Stimulated activated CD4-positive, alpha-beta T cell treated with anti-CD3 and anti-CD28 coated beads, TNF-alpha, amount 100 ng/mL, for 24 hours (primary cell): ENCODE measurements around the gene CC2D1A.

Experiments used
- DNase-seq, 3 experiments: peaks; one replicate each; pipeline ENCODE4 v3.0.0-alpha.2; 2020; ENCODE audit warnings: low read depth in 3 of 3

CC2D1A gene

DNA sequence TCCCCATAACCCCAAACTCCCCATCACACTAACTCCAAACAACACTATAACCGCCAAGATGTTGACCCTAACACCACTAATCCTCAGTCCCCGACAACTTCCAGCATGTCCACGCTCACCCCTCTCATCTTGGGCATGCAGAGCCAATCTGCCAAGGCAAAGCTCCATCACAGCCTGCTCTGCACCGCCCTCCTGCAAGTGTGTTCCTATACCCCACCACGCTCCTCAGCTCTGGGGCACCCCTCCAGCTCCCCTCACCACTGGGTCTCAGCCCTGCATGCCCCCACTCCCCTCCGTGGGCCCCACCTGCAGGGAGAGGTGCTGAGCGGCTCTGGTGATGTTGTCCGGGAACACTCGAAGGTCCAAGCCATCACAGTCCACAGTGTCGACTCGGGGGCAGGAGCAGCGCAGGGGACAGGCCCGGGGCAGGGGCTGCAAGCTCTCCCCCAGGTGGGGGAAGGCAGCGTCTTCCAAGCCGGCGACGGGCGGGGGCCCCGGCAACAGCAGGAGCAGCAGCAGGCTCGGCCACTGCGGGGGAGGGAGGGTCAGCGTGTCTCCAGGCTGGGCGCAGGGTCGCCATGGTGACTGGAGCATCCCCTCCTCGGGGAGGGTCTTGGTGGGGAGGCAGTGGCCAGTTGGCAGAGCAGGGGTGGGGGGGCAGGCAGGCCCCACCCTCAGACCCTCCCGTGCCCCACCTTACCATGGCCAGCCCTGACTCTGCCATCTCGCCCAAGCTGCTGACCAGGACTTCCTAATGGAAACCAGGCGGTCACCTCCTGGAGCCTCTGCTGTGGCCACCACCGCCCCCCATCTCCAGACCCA, 31.7 kb downstream of the CC2D1A start:
- no peak for DNase-seq

DNA sequence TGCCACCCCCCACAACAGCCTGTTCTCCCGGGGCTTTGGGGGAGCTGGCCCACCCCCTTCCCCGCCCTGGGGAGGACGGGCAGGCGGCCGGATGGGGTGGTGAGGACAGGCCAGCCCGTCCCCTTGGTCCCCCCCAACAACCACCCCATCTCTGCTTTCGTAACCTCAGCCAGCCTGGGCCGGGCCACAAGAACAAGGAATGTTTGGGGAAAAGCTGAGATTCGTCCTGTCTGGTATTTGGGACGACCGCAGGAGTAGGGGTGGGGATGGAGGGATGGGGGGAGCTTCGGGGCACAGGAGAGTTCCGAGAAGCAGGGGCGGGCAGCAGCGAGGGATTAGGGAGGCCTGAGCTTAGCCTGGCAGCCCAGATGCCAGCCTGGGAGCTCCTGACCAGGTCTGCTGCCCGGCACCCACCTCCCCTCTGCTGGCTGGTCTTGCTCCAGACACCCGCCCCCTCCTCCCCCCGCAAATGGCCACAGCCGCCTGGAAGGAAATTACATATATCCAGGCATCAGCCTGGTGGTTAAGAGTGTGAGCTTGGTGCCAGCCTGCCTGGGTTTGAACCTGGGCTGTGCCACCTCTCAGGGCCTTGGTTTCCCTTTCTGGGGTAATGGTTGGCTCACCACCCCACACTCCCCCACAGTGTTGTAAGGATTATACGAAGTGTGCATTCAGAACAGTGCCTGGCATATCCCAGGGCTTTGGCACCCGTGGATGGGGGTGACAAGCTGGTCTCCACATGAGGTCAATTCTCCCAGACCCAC, 32.5 kb downstream of the CC2D1A start, which contains the start of gene PODNL1:
Gene PODNL1 (minus strand): TSS at position 117 of the 764 bp plus-strand sequence. CDS start 236 bp downstream, outside the sequence.
- no peak for DNase-seq

DNA sequence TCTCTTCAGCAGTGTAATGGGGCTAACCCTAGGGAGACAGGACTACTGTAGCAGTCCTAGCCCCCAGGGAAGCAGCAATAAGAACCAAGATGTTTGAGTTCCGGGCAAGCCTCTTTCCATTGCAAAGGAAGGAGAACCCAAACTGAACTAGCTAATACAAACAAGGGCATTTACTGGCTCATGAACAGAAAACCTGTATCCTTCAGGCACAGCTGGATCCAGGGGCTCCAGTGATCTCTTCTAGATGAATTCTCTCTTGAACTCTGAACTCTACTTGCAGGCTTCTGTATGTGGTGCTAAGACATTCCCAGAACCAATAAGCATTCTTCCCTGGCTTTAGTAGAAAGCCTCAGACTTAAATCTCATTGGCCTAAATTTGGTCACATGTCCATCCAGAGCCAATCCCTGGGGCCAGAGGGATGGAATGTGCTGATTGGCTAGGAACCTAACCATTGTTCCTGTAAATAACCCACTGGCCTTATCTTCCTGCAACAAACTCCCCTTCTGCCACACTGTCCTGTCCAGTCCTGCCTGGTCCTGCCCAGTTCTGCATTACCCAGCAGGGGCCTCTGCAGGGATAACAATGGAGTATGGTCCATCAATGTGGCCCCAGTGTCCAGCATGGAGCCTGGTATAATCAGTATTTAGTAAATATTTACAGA, 36.2 kb downstream of the CC2D1A start:
- DNase-seq: no peak

DNA sequence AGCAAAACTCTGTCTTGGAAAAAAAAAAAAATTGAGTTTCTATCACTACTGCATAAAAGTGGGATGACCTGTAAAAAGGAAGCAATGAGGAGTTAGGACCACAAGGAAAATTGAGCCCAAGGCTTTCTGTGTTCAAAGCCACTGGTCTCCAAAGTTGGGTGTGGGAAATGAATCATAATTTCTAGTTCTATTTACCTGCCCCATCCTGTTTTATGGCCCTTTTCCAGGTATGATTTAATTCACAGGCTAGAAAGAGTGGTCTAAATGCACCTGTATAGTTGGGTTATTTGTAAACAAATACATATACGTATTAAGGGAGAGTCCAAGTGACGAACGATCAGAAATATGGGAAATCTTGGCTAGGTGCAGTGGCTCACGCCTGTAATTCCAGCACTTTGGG, 40.4 kb downstream of the CC2D1A start:
- no peak for DNase-seq

DNA sequence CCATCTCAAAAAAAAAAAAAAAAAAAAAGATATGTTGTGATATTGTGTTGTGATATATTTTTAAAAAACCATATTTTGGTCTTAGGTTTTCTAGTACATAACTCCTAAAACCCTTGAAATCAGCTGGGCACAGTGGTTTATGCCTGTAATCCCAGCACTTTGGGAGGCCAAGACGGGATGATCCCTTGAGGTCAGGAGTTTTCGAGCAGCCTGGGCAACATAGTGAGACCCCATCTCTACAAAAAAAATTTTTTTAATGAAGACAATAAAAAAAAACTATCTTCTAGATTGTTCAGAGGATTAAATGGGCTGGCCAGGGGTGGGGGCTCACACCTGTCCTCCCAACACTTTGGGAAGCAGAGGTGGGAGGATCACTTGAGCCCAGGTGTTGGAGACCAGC, 45.0 kb downstream of the CC2D1A start:
- no peak for DNase-seq

DNA sequence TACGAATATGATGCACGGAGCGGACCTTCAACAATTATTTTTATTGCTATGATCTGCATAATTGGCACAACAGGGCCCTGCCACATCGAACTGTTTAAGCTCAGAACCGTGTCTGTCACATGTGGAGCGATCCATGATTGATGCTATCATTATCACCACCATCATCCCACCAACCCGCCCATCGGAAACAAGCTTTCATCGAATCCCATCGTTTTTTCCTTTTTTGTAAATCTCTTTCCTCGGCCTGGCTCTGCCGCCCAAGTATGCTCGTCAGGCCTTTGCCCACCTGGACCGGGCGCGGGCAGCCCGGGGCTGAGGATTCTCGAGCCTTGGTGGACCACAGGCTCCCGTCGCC, 45.8 kb downstream of the CC2D1A start:
- DNase-seq: no peak

DNA sequence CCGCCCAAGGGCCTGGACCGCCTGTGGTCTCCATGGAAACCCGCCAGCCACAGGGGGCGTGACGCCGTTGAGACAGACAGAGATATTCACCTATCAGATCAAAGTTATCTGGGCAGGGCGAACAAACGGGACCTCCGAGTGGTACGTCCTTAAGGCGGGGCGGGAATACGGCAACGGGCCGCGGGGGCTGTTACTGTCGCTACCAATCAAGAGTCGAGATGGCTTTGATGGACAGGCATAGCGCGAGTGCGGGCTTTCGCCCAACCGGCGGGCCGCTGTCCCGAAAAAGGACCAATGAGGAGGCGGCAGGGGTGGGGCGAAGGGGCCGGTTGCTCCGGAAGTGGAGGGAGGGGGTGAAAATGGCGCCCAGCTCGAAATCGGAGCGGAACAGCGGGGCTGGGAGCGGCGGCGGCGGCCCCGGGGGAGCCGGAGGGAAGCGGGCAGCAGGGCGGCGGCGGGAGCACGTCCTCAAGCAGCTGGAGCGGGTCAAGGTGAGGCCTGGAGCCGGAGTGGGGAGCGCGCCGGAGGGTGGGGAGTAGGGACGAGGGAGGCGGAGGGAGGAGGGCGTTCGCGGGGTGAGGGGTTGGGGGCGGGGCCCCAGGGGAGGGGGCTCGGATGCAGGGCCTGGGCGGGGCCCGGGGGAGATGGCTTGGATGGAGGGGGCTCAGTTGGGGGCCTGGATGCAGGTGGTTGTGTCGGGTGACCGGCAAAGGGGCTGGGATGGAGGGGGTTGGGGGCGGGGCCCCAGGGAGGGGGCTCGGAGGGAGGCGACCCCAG, 46.3 kb downstream of the CC2D1A start, which contains the start of gene DCAF15:
Gene DCAF15 (plus strand): TSS at position 356 of the 777 bp plus-strand sequence. CDS start 4 bp downstream, at position 360.
- DNase-seq: peak; percentile 97 to 99 (median 98)

DNA sequence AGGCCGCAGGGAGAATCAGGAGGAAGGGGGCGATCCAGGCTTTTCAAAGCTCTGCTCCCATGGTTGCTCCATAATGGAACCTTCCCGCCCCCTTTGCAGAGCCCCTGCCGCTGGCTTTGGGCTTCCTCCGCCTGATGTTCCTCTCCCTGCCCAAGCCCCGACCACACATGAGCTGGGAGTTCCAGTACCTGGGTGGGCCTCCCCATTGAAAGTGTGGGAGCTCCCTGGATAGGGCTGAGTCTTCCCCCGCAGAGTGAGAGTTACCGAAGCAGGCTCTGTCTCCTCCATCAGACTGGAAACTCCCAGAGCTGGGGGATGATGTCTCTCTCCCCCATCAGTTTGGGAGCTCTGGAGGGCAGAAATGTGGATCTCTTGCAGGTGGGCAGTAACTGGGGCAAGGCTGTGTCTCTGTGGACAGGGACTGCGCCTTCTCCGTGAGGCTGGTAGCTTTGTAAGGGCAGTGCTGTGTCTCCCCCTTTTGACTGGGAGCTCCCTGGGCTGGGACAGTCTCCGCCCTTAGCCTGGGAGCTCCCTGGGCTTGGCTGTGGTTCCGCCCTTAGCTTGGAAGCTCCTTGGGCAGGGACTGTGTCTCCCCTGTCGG, 47.0 kb downstream of the CC2D1A start:
- no peak for DNase-seq

DNA sequence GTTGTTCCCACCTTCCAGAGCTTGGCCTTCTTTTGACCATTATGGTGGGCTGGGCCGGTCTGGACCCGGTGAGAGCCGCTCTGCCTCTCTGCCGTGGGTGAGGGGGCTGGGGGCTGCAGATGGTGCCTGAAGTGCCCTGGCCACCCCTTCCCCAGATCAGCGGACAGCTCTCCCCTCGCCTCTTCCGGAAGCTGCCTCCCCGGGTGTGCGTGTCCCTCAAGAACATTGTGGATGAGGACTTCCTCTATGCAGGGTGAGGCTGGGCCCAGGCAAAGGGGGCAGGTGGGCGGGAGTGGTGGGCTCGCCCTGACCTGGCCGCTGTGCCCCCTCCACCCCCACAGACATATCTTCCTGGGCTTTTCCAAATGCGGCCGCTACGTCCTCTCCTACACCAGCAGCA, 48.2 kb downstream of the CC2D1A start:
- DNase-seq: no peak

DNA sequence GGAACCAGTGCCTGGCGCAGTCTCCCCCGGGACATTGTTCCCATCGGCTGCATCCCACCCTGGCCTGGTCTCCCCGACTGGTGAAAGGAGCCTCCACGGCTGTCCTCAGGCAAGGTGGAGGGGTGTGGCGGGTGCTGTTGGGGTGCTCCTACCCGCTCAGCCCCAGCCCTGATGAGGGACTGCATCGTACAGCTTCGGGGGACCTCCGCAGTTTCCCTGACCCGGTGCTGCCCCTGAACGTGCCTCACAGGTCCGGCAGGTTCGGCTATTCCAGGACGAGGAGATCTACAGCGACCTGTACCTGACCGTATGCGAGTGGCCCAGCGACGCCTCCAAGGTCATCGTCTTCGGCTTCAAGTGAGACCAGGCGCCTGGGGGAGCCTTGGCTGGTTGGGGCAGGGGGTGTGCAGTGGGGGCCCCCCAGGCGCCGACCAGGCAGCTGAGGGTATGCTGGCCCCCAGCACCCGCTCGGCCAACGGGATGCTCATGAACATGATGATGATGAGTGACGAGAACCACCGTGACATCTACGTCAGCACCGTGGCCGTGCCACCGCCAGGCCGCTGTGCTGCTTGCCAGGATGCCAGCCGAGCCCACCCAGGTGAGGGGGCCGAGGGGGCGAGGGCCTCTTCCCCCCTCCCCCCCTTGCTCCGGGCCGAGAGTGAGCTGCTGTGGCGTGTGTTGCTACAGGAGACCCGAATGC, 49.8 kb downstream of the CC2D1A start:
- DNase-seq: no peak

DNA sequence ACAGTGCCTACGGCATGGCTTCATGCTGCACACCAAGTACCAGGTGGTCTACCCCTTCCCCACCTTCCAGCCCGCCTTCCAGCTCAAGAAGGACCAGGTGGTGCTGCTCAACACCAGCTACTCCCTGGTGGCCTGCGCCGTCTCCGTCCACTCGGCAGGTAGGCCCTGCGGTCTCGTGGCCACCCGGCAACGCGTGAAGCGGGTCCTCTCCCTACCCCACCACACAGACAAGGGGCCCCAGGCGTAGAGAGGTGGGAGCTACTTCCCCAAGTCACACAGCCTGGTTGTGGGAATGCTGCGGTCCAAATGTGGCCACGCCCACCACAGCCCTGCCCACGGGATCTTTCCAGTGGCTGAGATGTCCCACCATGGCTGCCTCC, 50.4 kb downstream of the CC2D1A start:
- DNase-seq: no peak

DNA sequence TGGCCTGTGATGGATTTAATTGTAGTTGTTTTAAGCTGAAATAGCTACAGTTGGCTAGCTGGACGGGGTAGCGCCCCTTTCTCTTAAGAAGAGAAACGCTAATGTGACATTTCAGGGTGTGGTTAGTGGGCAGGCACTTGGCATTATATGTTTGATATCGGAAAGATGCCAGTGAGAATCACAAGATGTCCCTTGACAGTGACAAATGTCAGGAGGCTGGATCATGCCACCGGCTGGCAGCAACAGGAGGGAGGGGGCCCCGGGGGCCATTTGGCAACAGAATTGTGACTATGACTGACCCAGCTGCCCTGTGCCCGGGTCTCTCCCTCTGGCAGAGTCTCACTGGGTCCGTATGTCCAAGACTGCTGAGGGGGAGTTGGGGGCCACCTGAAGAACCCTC, 51.0 kb downstream of the CC2D1A start:
- DNase-seq: no peak

DNA sequence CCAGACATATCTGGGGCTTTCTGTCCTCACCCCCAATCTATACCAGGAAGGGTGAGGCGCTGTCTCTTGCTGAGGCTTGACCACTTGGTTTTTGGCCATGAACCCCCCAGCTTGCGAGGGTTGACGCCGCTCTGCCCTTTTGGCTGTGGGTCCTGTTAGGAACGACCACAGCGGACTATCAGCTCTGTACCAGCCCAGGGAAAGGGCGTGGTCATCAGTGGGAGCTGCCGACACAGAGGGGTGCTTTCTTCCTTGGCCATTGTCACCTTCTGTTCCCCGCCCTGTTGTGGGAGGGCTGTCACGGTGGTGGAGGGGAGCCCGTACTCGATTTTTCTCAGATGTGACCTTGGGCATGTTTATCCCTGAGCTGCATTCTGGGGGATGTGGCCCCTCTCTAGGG, 52.0 kb downstream of the CC2D1A start:
- DNase-seq: no peak

DNA sequence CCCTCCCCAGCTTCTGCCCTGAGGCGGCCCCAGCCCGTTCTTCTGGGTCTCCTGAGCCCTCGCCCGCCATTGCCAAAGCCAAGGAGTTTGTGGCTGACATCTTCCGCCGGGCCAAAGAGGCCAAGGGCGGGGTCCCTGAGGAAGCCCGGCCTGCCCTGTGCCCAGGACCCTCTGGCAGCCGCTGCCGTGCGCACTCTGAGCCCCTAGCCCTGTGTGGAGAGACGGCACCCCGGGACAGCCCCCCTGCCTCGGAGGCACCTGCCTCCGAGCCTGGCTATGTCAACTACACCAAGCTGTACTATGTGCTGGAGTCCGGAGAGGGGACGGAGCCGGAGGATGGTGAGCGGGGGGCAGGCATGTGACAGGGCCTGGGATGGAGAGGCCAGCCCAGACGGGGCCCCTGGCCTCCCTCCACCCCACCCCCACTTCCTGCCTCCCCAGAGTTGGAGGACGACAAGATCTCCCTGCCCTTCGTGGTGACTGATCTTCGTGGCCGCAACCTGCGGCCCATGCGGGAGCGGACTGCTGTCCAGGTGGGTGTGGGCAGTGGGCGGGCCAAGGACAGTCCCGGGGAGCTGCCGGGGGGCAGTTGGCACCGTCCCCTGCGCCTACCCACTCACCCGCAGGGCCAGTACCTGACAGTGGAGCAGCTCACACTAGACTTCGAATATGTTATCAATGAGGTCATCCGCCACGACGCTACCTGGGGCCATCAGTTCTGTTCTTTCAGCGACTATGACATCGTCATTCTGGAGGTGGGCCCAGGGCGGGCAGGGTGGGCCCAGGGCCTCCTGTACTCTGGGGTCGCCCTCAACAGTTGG, 53.4 kb downstream of the CC2D1A start:
- DNase-seq: no peak

DNA sequence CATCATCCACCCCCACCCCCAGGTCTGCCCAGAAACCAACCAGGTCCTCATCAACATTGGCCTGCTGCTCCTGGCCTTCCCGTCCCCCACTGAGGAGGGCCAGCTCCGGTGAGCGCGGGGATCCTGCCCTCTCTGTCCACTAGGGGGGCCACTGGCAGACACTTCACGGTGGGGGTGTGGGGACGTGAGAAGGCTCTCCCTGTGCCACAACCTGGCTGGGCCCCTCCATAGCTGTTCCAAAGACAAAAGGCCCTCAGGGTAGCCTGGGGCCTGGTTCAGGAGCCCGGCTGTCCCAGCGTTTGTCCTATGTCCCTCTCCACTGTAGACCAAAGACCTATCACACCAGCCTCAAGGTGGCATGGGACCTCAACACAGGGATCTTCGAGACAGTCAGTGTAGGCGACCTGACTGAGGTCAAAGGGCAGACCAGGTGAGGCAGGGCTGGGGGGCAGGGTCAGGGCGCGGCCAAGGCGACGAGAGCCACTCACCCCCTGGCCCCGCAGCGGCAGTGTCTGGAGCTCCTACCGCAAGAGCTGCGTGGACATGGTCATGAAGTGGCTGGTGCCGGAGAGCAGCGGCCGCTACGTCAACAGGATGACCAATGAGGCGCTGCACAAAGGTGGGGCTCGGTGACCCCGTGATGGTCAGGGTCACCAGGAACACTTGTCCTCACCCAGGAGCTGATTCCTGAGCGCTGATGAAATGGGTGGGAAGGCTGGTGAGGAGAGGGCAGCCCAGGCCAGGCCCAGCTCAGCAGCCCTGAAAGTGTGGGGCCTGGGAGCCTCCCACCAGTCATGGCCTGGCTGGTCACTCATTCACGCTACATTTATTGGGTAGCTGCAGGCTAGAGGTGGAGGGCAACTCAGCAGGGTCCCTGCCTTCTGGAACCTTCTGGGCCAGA, 54.2 kb downstream of the CC2D1A start:
- no peak for DNase-seq

DNA sequence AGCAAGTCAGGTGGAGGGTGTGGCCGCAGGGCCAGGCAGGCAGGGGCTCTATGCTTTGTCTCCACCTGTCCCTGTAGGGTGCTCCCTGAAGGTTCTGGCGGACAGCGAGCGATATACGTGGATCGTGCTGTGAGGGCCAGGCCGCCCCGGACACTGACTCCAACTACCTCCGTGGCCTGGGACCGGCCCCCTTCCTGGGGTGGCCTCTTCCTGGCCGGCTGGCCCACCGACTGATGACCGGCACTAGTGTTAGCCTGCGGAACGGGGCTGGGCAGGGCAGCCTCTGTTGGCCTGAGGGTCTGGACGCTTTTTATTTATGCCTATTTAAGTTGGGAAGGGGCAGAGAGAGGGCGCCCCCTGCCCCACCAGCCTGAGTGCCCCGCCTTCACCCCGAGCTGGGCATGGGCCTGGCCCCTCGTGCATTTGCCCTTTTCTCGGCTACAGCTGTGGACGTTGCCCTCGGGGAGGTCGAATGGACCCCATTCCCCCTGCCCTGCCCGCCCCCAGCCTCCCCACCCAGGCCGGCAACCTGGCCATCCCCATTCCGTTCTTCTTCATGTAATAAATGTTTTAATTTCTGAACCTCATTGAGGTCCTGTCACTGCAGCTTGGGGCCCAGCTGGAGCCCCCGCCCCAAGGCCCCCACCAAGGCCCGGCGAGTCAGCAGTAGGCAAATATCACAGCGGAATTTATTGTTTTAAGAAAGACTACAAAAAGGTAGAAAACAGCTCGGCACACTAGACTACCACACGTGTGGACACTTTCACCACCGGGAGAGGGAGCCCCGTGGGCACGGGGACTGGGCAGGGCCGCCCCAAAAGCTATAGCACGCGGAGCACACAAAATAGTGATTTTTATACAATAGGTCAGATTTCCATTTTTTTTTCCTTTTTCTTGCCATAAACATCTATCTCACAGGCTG, 55.1 kb downstream of the CC2D1A start:
- no peak for DNase-seq

DNA sequence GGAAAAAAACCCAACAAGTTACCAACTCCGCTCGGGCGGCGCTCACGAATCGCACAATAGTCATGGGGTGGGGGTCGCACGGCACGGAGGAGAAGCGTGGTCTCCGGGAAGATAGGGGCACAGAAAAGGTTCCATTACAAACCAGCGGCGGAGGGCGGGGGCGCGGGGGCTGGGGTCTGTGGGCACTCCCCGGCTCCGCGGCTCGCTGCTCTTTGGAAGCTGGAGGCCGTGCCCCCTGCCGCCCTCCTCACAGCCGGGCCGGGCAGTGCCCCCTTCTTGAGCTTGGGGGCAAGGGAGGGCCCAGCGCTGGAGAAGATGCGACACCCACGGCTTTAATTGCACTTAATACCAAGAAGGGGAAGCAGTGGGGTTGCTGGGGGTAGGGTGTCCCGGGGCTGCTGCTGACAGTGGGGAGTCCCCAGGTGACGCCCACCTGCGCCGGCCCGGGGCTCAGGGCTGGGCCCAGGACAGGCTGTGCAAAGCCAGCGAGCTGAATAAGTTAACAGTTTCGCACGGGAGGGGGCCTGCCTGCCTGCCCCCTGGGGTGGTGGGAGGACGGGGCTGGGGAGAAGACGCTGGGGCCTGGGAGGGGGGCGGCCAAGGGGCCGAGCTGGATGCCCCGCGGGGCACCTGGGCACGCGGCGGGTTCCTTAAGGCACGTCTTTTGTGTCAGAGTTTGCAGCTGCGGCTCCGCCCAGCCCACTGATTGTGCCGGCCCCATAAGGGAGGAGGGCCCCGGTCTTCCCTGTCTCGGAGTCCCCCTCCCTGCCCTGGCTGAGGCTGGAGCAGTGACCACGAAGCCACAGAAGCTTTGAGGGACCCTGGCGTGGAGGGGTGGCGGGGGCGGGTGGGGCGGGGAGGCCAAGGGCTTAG, 56.1 kb downstream of the CC2D1A start:
- DNase-seq: no peak
